HepG2 (cell line): ENCODE measurements around the gene DPP7. TPM values are rescaled to one million over a fixed set of nuclear protein-coding genes. Genes with fewer than 3 reads are reported as not detected.

Experiments
- ATAC-seq: fragments of 200-7000 bp; cut with Tn5 transposase; 3 replicates; pipeline ENCODE4 v1.9.1; 2020; ENCODE audit warnings: mild to moderate bottlenecking, moderate library complexity
- BruUV-seq: library from RNA; stranded (reverse); fragments of 400-500 nt; replicated peaks from 2 replicates; lab custom pipeline; 2021; lab: Mats Ljungman, UMichigan
- CTCF ChIA-PET: fragments of 300-600 bp; formaldehyde crosslinking; extraction: SDS; loops from one replicate; lab custom pipeline; 2021; ENCODE audit warnings: low total read pairs, inconsistent platforms, low intra/inter-chr PET ratio; lab: Yijun Ruan, JAX
- POLR2A ChIA-PET: fragments of 350-600 bp; sonication (Branson Sonifier 250); formaldehyde crosslinking; loops from one replicate; lab custom pipeline; 2020; ENCODE audit warnings: antibody characterized with exemption, inconsistent platforms; lab: Yijun Ruan, JAX
- DNase-seq: peaks from one replicate; pipeline ENCODE4 v3.0.0-alpha.2; 2015; ENCODE audit warnings: low spot score
- FAIRE-seq: peaks from 3 replicates; lab custom pipeline; 2011; peaks lifted over from hg19 to GRCh38; lab: Jason Lieb, UNC
- H2AFZ ChIP-seq: one replicate; pipeline ENCODE4 v1.6.1; 2011; ENCODE audit warnings: low read length, inconsistent platforms
- H3K27ac ChIP-seq: fragments of 300-600 bp; 3 replicates; pipeline ENCODE4 v1.8.0; 2011; ENCODE audit warnings: mixed run types, mild to moderate bottlenecking, mixed read lengths, low read length, inconsistent platforms; ENCODE audit not compliant: insufficient read depth; ENCODE audit errors: extremely low read length
- H3K27me3 ChIP-seq, 2 experiments: fragments of 200-600 bp in 1 of 2; 2 replicates in 1 of 2; 3 replicates in 1 of 2; pipeline versions ENCODE4 v1.6.0 to v1.8.0; 2011; ENCODE audit warnings: low read length in 2 of 2, mild to moderate bottlenecking in 2 of 2, moderate library complexity in 2 of 2, inconsistent platforms in 1 of 2; ENCODE audit not compliant: insufficient read depth in 2 of 2, control insufficient read depth in 1 of 2
- H3K36me3 ChIP-seq, 2 experiments: fragments of 200-600 bp in 1 of 2; replicated peaks in 1 of 2; 2 replicates in 1 of 2; 3 replicates in 1 of 2; pipeline versions ENCODE4 v1.5.1 to v1.8.0; 2011; ENCODE audit warnings: low read length in 2 of 2, inconsistent platforms in 1 of 2; ENCODE audit not compliant: insufficient read depth in 2 of 2, control insufficient read depth in 1 of 2
- H3K4me1 ChIP-seq: 2 replicates; pipeline ENCODE4 v1.5.1; 2012; ENCODE audit warnings: low read length, inconsistent platforms; ENCODE audit not compliant: insufficient read depth
- H3K4me2 ChIP-seq: 2 replicates; pipeline ENCODE4 v1.6.0; 2011; ENCODE audit warnings: low read depth, low read length, inconsistent platforms
- H3K4me3 ChIP-seq, 3 experiments: fragments of 200-600 bp in 1 of 3; sonication (generic), shearing (Covaris generic) in 1 of 3; replicated peaks in 1 of 3; 2 replicates each; pipeline ENCODE4 v1.5.1; 2011 to 2016; ENCODE audit warnings: low read length in 3 of 3, inconsistent platforms in 2 of 3, low read depth in 2 of 3, mild to moderate bottlenecking in 2 of 3, control low read depth in 1 of 3, mixed read lengths in 1 of 3; ENCODE audit not compliant: insufficient read depth in 1 of 3
- H3K79me2 ChIP-seq: one replicate; pipeline ENCODE4 v1.6.1; 2011; ENCODE audit warnings: low read length, inconsistent platforms; ENCODE audit not compliant: insufficient read depth
- H3K9ac ChIP-seq: 2 replicates; pipeline ENCODE4 v1.6.0; 2011; ENCODE audit warnings: mild to moderate bottlenecking, low read depth, low read length, inconsistent platforms; ENCODE audit not compliant: insufficient read depth
- H3K9me3 ChIP-seq: 2 replicates; pipeline ENCODE4 v1.5.1; 2012; ENCODE audit warnings: mild to moderate bottlenecking, low read length
- H4K20me1 ChIP-seq: 2 replicates; pipeline ENCODE4 v1.6.0; 2011; ENCODE audit warnings: inconsistent platforms, mild to moderate bottlenecking, low read length, moderate library complexity; ENCODE audit not compliant: insufficient read depth
- BCL6 ChIP-seq: IDR thresholded peaks from 2 replicates; pipeline ENCODE4 v1.6.1; 2016; ENCODE audit warnings: missing genetic modification reagents, missing compliant biosample characterization
- ELF4 ChIP-seq: sonication (generic); formaldehyde crosslinking; IDR thresholded peaks from 2 replicates; pipeline ENCODE4 v1.5.0; 2020; ENCODE audit warnings: missing genetic modification reagents, mild to moderate bottlenecking, moderate library complexity, borderline replicate concordance
- GPBP1L1 ChIP-seq: sonication (generic); formaldehyde crosslinking; IDR thresholded peaks from 2 replicates; pipeline ENCODE4 v1.5.0; 2020; ENCODE audit warnings: mild to moderate bottlenecking, missing genetic modification reagents
- MED1 ChIP-seq: sonication (generic); formaldehyde crosslinking; IDR thresholded peaks from 2 replicates; pipeline ENCODE4 v1.4.0; 2020; ENCODE audit warnings: missing genetic modification reagents
- MXD1 ChIP-seq: sonication (generic); formaldehyde crosslinking; IDR thresholded peaks from 2 replicates; pipeline ENCODE4 v1.4.0; 2020; ENCODE audit warnings: mild to moderate bottlenecking, missing genetic modification reagents
- SNRNP70 ChIP-seq: fragments of 200-400 bp; formaldehyde crosslinking; IDR thresholded peaks from 2 replicates; pipeline ENCODE4 v1.6.1; 2017; ENCODE audit warnings: mild to moderate bottlenecking, low read depth, low read length, moderate library complexity
- STAT5B ChIP-seq: sonication (generic); formaldehyde crosslinking; IDR thresholded peaks from 2 replicates; pipeline ENCODE4 v1.4.0; 2020; ENCODE audit warnings: missing genetic modification reagents
- TERF1 ChIP-seq: sonication (generic); formaldehyde crosslinking; IDR thresholded peaks from 2 replicates; pipeline ENCODE4 v1.8.0; 2022; ENCODE audit warnings: mild to moderate bottlenecking, missing genetic modification reagents, moderate library complexity
- TFDP2 ChIP-seq: sonication (generic); formaldehyde crosslinking; IDR thresholded peaks from 2 replicates; pipeline ENCODE4 v1.4.0; 2020; ENCODE audit warnings: missing genetic modification reagents
- ZNF121 ChIP-seq: sonication (generic); formaldehyde crosslinking; IDR thresholded peaks from 2 replicates; pipeline ENCODE4 v1.5.0; 2020; ENCODE audit warnings: mild to moderate bottlenecking, missing genetic modification reagents
- ZNF251 ChIP-seq: sonication (generic); formaldehyde crosslinking; IDR thresholded peaks from 2 replicates; pipeline ENCODE4 v1.9.0; 2021; ENCODE audit warnings: mild to moderate bottlenecking, missing genetic modification reagents
- ZNF382 ChIP-seq: sonication (generic); formaldehyde crosslinking; IDR thresholded peaks from 2 replicates; pipeline ENCODE4 v1.5.0; 2020; ENCODE audit warnings: missing genetic modification reagents, mild to moderate bottlenecking, borderline replicate concordance
- ZNF430 ChIP-seq: sonication (generic); formaldehyde crosslinking; IDR thresholded peaks from 2 replicates; pipeline ENCODE4 v1.9.0; 2021; ENCODE audit warnings: mild to moderate bottlenecking, missing genetic modification reagents
- ZNF547 ChIP-seq: sonication (generic); formaldehyde crosslinking; IDR thresholded peaks from 2 replicates; pipeline ENCODE4 v1.5.1; 2020; ENCODE audit warnings: mild to moderate bottlenecking, missing genetic modification reagents
- ZNF562 ChIP-seq: sonication (generic); formaldehyde crosslinking; IDR thresholded peaks from 2 replicates; pipeline ENCODE4 v1.8.0; 2022; ENCODE audit warnings: missing genetic modification reagents, borderline replicate concordance
- ZNF687 ChIP-seq: sonication (generic); formaldehyde crosslinking; IDR thresholded peaks from 2 replicates; pipeline ENCODE4 v1.5.1; 2020; ENCODE audit warnings: mild to moderate bottlenecking, missing genetic modification reagents, moderate library complexity
- WGBS: methylation state at CpG from one replicate; pipeline ENCODE4 v1.1.6; 2017; ENCODE audit warnings: low lambda C conversion rate; 5-methylcytosine and 5-hydroxymethylcytosine counted together
- in situ Hi-C: cut with HindIII; loops from 2 replicates; pipeline ENCODE4 v1.10.0; 2017; ENCODE audit warnings: low pct_unique_long_range_greater_than_20kb; ENCODE audit not compliant: extremely low pct_ligation_motif_present
- intact Hi-C: fragments of 100-400 bp; cut with micrococcal nuclease; formaldehyde crosslinking; loops from one replicate; pipeline ENCODE4 v1.10.0; 2022; ENCODE audit not compliant: unreplicated experiment
- polyA plus RNA-seq, 8 experiments: library from polyadenylated mRNA; depleted of rRNA in 3 of 8; stranded (reverse) in 7 of 8; unstranded in 1 of 8; fragments of >200 nt; fragmentation: Illumina TruSeq in 4 of 8; extraction: Trizol in 4 of 8; gene quantifications; 2 replicates each; pipeline versions ENCODE4 v1.2.1 to v1.2.3, GENCODE V29; 2011 to 2016; ENCODE audit warnings: low read depth in 4 of 8, missing spikeins in 1 of 8, mixed read lengths in 1 of 8; ENCODE audit not compliant: insufficient read depth in 1 of 8
- total RNA-seq, 5 experiments: library from RNA; depleted of rRNA; stranded (reverse); fragments of >200 nt; fragmentation: Illumina TruSeq; extraction: Trizol; gene quantifications; 2 replicates each; pipeline ENCODE4 v1.2.3, GENCODE V29; 2016; ENCODE audit warnings: low read depth in 1 of 5

The DPP7 gene
- total and polyA plus RNA-seq, 2 of the 13 experiments (the other 11 are each of a cell fraction or from before 2014, with no cell fraction given): 1.2 to 4.5 TPM

GRCh38 chr9:137148661-137149060 lies 34.1 kb upstream of the DPP7 start:
- Histone ChIP-seq H3K36me3 (no peaks in the 10 kb centered on the region), H3K79me2 (no peaks in the 10 kb centered on the region), H3K27me3 (peaks cover 8 to 43% of the 10 kb centered on the region in 2 experiments; a peak in 4 of 5 replicates), H3K4me1 (peaks cover 30% of the 10 kb centered on the region), H3K9me3 (no peaks in the 10 kb centered on the region), H3K4me3 (no peak overlapping the region), H3K4me2 (no peak overlapping the region), H3K27ac (no peak overlapping the region), H2AFZ (no peak overlapping the region), H4K20me1 (no peaks in the 10 kb centered on the region), H3K9ac (no peak overlapping the region)
- WGBS: 59% methylated on average over 13 of the region's 19 CpGs
- POLR2A ChIA-PET: no interaction called here
- DNase-seq: no peak
- in situ Hi-C loops (no loop called here), intact Hi-C loops (no loop called here)
- TF ChIP-seq BCL6 (CRISPR knock-in tag): no peak
- no peak for TF ChIP-seq ELF4
- TF ChIP-seq ZNF382 (CRISPR knock-in tag): no peak
- no peak for TF ChIP-seq STAT5B (CRISPR knock-in tag)
- no peak for TF ChIP-seq ZNF687 (CRISPR knock-in tag)
- TF ChIP-seq TFDP2 (CRISPR knock-in tag): no peak
- TF ChIP-seq ZNF562: no peak
- no peak for TF ChIP-seq MED1 (CRISPR knock-in tag)
- TF ChIP-seq ZNF547: no peak
- TF ChIP-seq ZNF121 (CRISPR knock-in tag): no peak
- no peak for TF ChIP-seq GPBP1L1 (CRISPR knock-in tag)
- no peak for TF ChIP-seq MXD1
- no peak for TF ChIP-seq ZNF430
- no peak for TF ChIP-seq SNRNP70
- no peak for TF ChIP-seq ZNF251
- TF ChIP-seq TERF1 (CRISPR knock-in tag): no peak
- CTCF ChIA-PET: no interaction called here
- no peak for ATAC-seq
- BruUV-seq: no TSS peak
- no peak for FAIRE-seq
